ENCODE measurements around the gene FHDC1.

The FHDC1 gene

GRCh38 chr4:152939621-152940020 is 3.5 kb downstream of the FHDC1 start:
- Histone ChIP-seq H2AFZ (ENCODE audit: low read depth, low read length, severe bottlenecking) (no peak overlapping the region), H3K9me3 (ENCODE audit: insufficient read depth, low read length) (no peaks in the 10 kb centered on the region), H3K9me2 (replicated peaks; ENCODE audit: insufficient read depth, low read length) (no peaks in the 10 kb centered on the region), H3K4me2 (ENCODE audit: low read depth, low read length, poor library complexity, severe bottlenecking) (no peak overlapping the region), H3K27ac (ENCODE audit: low read depth, low read length) (no peak overlapping the region), H3K36me3 (ENCODE audit: low read length) (no peaks in the 10 kb centered on the region), H3K9ac (ENCODE audit: low read length) (no peak overlapping the region), H3K79me2 (ENCODE audit: insufficient read depth, low read length) (no peaks in the 10 kb centered on the region), H3F3A (ENCODE audit: insufficient read depth) (no peaks in the 10 kb centered on the region), H3K4me3 (ENCODE audit: insufficient read depth, low read length, poor library complexity, severe bottlenecking) (no peak overlapping the region), H4K20me1 (ENCODE audit: low read depth, low read length) (no peaks in the 10 kb centered on the region; the same call in 1 of the 2 replicates), H3K27me3 (ENCODE audit: low read length) (no peaks in the 10 kb centered on the region)
- TF ChIP-seq EZH2phosphoT487 (conservative IDR thresholded peaks at IDR 0.05; ENCODE audit: low read length) = no peak
- TF ChIP-seq, protein P1, sequence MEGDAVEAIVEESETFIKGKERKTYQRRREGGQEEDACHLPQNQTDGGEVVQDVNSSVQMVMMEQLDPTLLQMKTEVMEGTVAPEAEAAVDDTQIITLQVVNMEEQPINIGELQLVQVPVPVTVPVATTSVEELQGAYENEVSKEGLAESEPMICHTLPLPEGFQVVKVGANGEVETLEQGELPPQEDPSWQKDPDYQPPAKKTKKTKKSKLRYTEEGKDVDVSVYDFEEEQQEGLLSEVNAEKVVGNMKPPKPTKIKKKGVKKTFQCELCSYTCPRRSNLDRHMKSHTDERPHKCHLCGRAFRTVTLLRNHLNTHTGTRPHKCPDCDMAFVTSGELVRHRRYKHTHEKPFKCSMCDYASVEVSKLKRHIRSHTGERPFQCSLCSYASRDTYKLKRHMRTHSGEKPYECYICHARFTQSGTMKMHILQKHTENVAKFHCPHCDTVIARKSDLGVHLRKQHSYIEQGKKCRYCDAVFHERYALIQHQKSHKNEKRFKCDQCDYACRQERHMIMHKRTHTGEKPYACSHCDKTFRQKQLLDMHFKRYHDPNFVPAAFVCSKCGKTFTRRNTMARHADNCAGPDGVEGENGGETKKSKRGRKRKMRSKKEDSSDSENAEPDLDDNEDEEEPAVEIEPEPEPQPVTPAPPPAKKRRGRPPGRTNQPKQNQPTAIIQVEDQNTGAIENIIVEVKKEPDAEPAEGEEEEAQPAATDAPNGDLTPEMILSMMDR (IDR thresholded peaks at IDR 0.05; ENCODE audit: insufficient read depth, low read length, poor library complexity, severe bottlenecking) = no peak

GRCh38 chr4:152940461-152940860 is 4.3 kb downstream of the FHDC1 start:
- Histone ChIP-seq H3K9ac (ENCODE audit: low read length) (no peak overlapping the region), H3K9me2 (replicated peaks; ENCODE audit: insufficient read depth, low read length) (no peaks in the 10 kb centered on the region), H3F3A (ENCODE audit: insufficient read depth) (no peaks in the 10 kb centered on the region), H4K20me1 (ENCODE audit: low read depth, low read length) (no peaks in the 10 kb centered on the region; the same call in 1 of the 2 replicates), H2AFZ (ENCODE audit: low read depth, low read length, severe bottlenecking) (no peak overlapping the region), H3K4me2 (ENCODE audit: low read depth, low read length, poor library complexity, severe bottlenecking) (no peak overlapping the region), H3K27ac (ENCODE audit: low read depth, low read length) (no peak overlapping the region), H3K36me3 (ENCODE audit: low read length) (no peaks in the 10 kb centered on the region), H3K9me3 (ENCODE audit: insufficient read depth, low read length) (no peaks in the 10 kb centered on the region), H3K27me3 (ENCODE audit: low read length) (no peaks in the 10 kb centered on the region), H3K79me2 (ENCODE audit: insufficient read depth, low read length) (no peaks in the 10 kb centered on the region), H3K4me3 (ENCODE audit: insufficient read depth, low read length, poor library complexity, severe bottlenecking) (no peak overlapping the region)
- no peak for TF ChIP-seq EZH2phosphoT487 (conservative IDR thresholded peaks at IDR 0.05; ENCODE audit: low read length)
- TF ChIP-seq, protein P1 (IDR thresholded peaks at IDR 0.05; ENCODE audit: insufficient read depth, low read length, poor library complexity, severe bottlenecking) = no peak

DNA sequence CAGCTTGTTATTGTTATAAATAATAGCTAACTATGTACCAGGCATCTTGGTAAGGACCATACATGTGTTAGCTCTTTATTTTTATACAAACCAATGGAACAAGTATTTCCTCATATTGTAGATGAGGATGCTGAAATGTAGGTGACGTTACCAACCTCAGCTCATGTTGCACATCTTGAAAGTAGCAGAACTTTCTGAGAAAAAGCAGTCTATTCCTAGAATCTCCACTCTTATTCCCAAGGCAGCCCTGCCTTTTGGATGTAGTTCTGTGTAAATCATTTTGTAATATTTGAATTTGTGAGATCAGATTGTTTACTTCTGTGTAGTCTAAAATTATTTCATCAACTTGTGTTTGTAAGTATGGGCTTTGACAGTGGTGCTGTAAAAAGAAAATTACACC is 5.3 kb downstream of the FHDC1 start:
- Histone ChIP-seq H3K4me2 (ENCODE audit: low read depth, low read length, poor library complexity, severe bottlenecking) (no peak overlapping the region), H4K20me1 (ENCODE audit: low read depth, low read length) (no peaks in the 10 kb centered on the region; the same call in 1 of the 2 replicates), H3K9ac (ENCODE audit: low read length) (no peak overlapping the region), H3K27me3 (ENCODE audit: low read length) (no peaks in the 10 kb centered on the region), H3K9me3 (ENCODE audit: insufficient read depth, low read length) (no peaks in the 10 kb centered on the region), H3K4me3 (ENCODE audit: insufficient read depth, low read length, poor library complexity, severe bottlenecking) (no peak overlapping the region), H3K9me2 (replicated peaks; ENCODE audit: insufficient read depth, low read length) (no peaks in the 10 kb centered on the region), H3F3A (ENCODE audit: insufficient read depth) (no peaks in the 10 kb centered on the region), H3K79me2 (ENCODE audit: insufficient read depth, low read length) (no peaks in the 10 kb centered on the region), H2AFZ (ENCODE audit: low read depth, low read length, severe bottlenecking) (no peak overlapping the region), H3K27ac (ENCODE audit: low read depth, low read length) (no peak overlapping the region), H3K36me3 (ENCODE audit: low read length) (no peaks in the 10 kb centered on the region)
- TF ChIP-seq, protein P1 (IDR thresholded peaks at IDR 0.05; ENCODE audit: insufficient read depth, low read length, poor library complexity, severe bottlenecking) = no peak
- TF ChIP-seq EZH2phosphoT487 (conservative IDR thresholded peaks at IDR 0.05; ENCODE audit: low read length) = no peak
